B cell (primary cell): ENCODE data around the gene ITFG2.

Experiments
- EZH2 ChIP-seq: IDR thresholded peaks from 2 replicates; pipeline ENCODE4 v1.6.1; 2012; ENCODE audit warnings: borderline replicate concordance, low read depth, mild to moderate bottlenecking, moderate library complexity, low read length; ENCODE audit not compliant: insufficient read depth, poor library complexity, severe bottlenecking
- TF ChIP-seq, protein P1 (sequence below): fragments of 200-600 bp; IDR thresholded peaks from one replicate; pipeline ENCODE4 v1.8.0; 2022; ENCODE audit warnings: antibody characterized with exemption, mild to moderate bottlenecking

GRCh38 chr12:2794736-2795289, 17.7 kb upstream of the ITFG2 start, which contains the start of gene FKBP4:
- no peak for TF ChIP-seq EZH2
- TF ChIP-seq, protein P1, sequence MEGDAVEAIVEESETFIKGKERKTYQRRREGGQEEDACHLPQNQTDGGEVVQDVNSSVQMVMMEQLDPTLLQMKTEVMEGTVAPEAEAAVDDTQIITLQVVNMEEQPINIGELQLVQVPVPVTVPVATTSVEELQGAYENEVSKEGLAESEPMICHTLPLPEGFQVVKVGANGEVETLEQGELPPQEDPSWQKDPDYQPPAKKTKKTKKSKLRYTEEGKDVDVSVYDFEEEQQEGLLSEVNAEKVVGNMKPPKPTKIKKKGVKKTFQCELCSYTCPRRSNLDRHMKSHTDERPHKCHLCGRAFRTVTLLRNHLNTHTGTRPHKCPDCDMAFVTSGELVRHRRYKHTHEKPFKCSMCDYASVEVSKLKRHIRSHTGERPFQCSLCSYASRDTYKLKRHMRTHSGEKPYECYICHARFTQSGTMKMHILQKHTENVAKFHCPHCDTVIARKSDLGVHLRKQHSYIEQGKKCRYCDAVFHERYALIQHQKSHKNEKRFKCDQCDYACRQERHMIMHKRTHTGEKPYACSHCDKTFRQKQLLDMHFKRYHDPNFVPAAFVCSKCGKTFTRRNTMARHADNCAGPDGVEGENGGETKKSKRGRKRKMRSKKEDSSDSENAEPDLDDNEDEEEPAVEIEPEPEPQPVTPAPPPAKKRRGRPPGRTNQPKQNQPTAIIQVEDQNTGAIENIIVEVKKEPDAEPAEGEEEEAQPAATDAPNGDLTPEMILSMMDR: no peak
